ENCODE data around the gene MACC1.

GRCh38 chr7:20206104-20206896 is 10.9 kb downstream of the MACC1 start:
- TF ChIP-seq CTCF (IDR thresholded peaks at IDR 0.05) (no peak), EZH2phosphoT487 (IDR thresholded peaks at IDR 0.05; ENCODE audit: borderline replicate concordance, low read depth) (no peak), POLR2AphosphoS5 (IDR thresholded peaks at IDR 0.05; ENCODE audit: low read depth, low read length) (no peak), YY1 (IDR thresholded peaks at IDR 0.05; ENCODE audit: low read depth) (no peak), REST (IDR thresholded peaks at IDR 0.05; ENCODE audit: low read depth, low read length) (no peak), ZBTB33 (IDR thresholded peaks at IDR 0.05; ENCODE audit: borderline replicate concordance, low read depth) (no peak), JUND (IDR thresholded peaks at IDR 0.05) (no peak), GABPA (IDR thresholded peaks at IDR 0.05; ENCODE audit: low read depth) (no peak), RXRA (IDR thresholded peaks at IDR 0.05; ENCODE audit: borderline replicate concordance, low read depth) (no peak), MEF2A (IDR thresholded peaks at IDR 0.05; ENCODE audit: borderline replicate concordance, low read depth) (no peak), EP300 (IDR thresholded peaks at IDR 0.05; ENCODE audit: borderline replicate concordance in 1 of 2, low read depth in 1 of 2, low read length in 1 of 2) (no peak)
